Cardiac muscle cell (in vitro differentiated cells and primary cell): ENCODE measurements around the gene NUTM1. TPM values are rescaled to one million over a fixed set of nuclear protein-coding genes. Genes with fewer than 3 reads are reported as not detected.
A peak's percentile ranks its signal among the peaks of the same experiment; 100 is the strongest.

ENCODE experiments used
- DNase-seq, 2 donors: peaks; one replicate each; pipeline versions ENCODE4 v3.0.0 to v3.0.0-alpha.2; 2010 to 2017; ENCODE audit warnings: low read depth in 1 of 2, low spot score in 1 of 2
- H3K27ac ChIP-seq: fragments of 200-600 bp; sonication (generic); 2 replicates; pipeline ENCODE4 v1.5.1; 2016
- H3K27me3 ChIP-seq: fragments of 200-600 bp; sonication (generic); 2 replicates; pipeline ENCODE4 v1.6.0; 2016; ENCODE audit warnings: control low read depth
- H3K36me3 ChIP-seq: fragments of 200-600 bp; sonication (generic); 2 replicates; pipeline ENCODE4 v1.5.1; 2016; ENCODE audit warnings: control low read depth
- H3K4me1 ChIP-seq: fragments of 200-600 bp; sonication (generic); 2 replicates; pipeline ENCODE4 v1.8.1; 2017; ENCODE audit warnings: low read depth, mild to moderate bottlenecking, mixed run types
- H3K4me3 ChIP-seq: fragments of 200-600 bp; sonication (generic); 2 replicates; pipeline ENCODE4 v1.5.1; 2016; ENCODE audit warnings: mild to moderate bottlenecking
- H3K9me3 ChIP-seq: fragments of 200-600 bp; sonication (generic); 2 replicates; pipeline ENCODE4 v1.5.1; 2017; ENCODE audit warnings: low read depth, mild to moderate bottlenecking, control low read depth
- CTCF ChIP-seq: IDR thresholded peaks from 2 replicates; pipeline ENCODE4 v1.5.1; 2012; ENCODE audit warnings: low read depth, mild to moderate bottlenecking, low read length
- polyA plus RNA-seq: library from polyadenylated mRNA; unstranded; fragments of >200 nt; fragmentation: Nextera tagmentation; extraction: Ambion mirVana; gene quantifications from 2 replicates; pipeline ENCODE4 v1.2.1, GENCODE V29; 2016
- total RNA-seq: library from RNA; depleted of rRNA; stranded (reverse); fragments of >200 nt; gene quantifications from 2 replicates; pipeline ENCODE4 v1.2.3, GENCODE V29; 2016

Gene NUTM1
- total and polyA plus RNA-seq, 2 experiments from 2014 or later, result 0.15 to 0.32 TPM

GRCh38 chr15:34314491-34315490 lies 28.3 kb upstream of the NUTM1 start:
- Histone ChIP-seq H3K27me3 (no peaks in the 10 kb centered on the region), H3K36me3 (no peaks in the 10 kb centered on the region), H3K27ac (no peak overlapping the region), H3K4me1 (peaks cover 23% of the 10 kb centered on the region), H3K4me3 (no peak overlapping the region), H3K9me3 (no peaks in the 10 kb centered on the region)
- TF ChIP-seq CTCF, result no peak
- DNase-seq, result no peak

- H3K27me3 ChIP-seq, result no peaks in the 10 kb centered on the region
- H3K9me3 ChIP-seq, result no peaks in the 10 kb centered on the region
- H3K36me3 ChIP-seq, result no peaks in the 10 kb centered on the region
- peak overlapping the region; percentile 74 for H3K27ac ChIP-seq
- peaks cover 23% of the 10 kb centered on the region for H3K4me1 ChIP-seq
- no peak for TF ChIP-seq CTCF
- peak; percentile 75 to 77 for DNase-seq
- H3K4me3 ChIP-seq, result peak overlapping the region; percentile 43
Observed at GRCh38 chr15:34318277-34319079, 24.6 kb upstream of the NUTM1 start.

- Histone ChIP-seq H3K27ac (no peak overlapping the region), H3K9me3 (no peaks in the 10 kb centered on the region), H3K4me3 (no peak overlapping the region), H3K36me3 (no peaks in the 10 kb centered on the region), H3K4me1 (no peaks in the 10 kb centered on the region), H3K27me3 (no peaks in the 10 kb centered on the region)
- TF ChIP-seq CTCF, result no peak
- no peak for DNase-seq
Observed at GRCh38 chr15:34323217-34323616, 19.9 kb upstream of the NUTM1 start.

GRCh38 chr15:34324933-34325332 lies 18.2 kb upstream of the NUTM1 start:
- Histone ChIP-seq H3K27me3 (no peaks in the 10 kb centered on the region), H3K27ac (no peak overlapping the region), H3K36me3 (no peaks in the 10 kb centered on the region), H3K4me1 (peaks cover 5% of the 10 kb centered on the region), H3K4me3 (no peak overlapping the region), H3K9me3 (no peaks in the 10 kb centered on the region)
- no peak for TF ChIP-seq CTCF
- DNase-seq, result no peak

- H3K9me3 ChIP-seq, result no peaks in the 10 kb centered on the region
- no peak for DNase-seq
- H3K36me3 ChIP-seq, result no peaks in the 10 kb centered on the region
- H3K4me1 ChIP-seq, result peaks cover 5% of the 10 kb centered on the region
- H3K27me3 ChIP-seq, result no peaks in the 10 kb centered on the region
- TF ChIP-seq CTCF, result no peak
- no peak overlapping the region for H3K4me3 ChIP-seq
- H3K27ac ChIP-seq, result no peak overlapping the region
Observed at GRCh38 chr15:34325368-34325767, 17.7 kb upstream of the NUTM1 start.
